OCI-LY3 (cell line): Measurements from ENCODE around the gene SYT1.

Source experiments
- H2AFZ ChIP-seq: fragments of 200-600, 300-600 bp; shearing (Covaris generic); 2 replicates; pipeline ENCODE4 v1.6.0; 2014; ENCODE audit warnings: antibody characterized with exemption, low read depth, low read length
- H3K27ac ChIP-seq: fragments of 200-600, 300-600 bp; sonication (generic); 2 replicates; pipeline ENCODE4 v1.5.1; 2014; ENCODE audit warnings: mild to moderate bottlenecking, low read length, moderate library complexity, mixed read lengths
- H3K27me3 ChIP-seq: fragments of 200-600, 300-600 bp; sonication (generic); 2 replicates; pipeline ENCODE4 v1.6.1; 2014; ENCODE audit warnings: low read depth, low read length, mixed read lengths
- H3K36me3 ChIP-seq: fragments of 200-600, 300-600 bp; sonication (generic); replicated peaks from 2 replicates; pipeline ENCODE3; 2014; ENCODE audit warnings: low read depth, low read length, mixed read lengths
- H3K4me1 ChIP-seq: fragments of 300-600, 200-600 bp; sonication (generic); 2 replicates; pipeline ENCODE4 v1.6.1; 2014; ENCODE audit warnings: low read length, mixed read lengths
- H3K4me2 ChIP-seq: fragments of 200-600, 300-600 bp; sonication (generic); 2 replicates; pipeline ENCODE4 v1.6.1; 2014; ENCODE audit warnings: low read length, mixed read lengths
- H3K4me3 ChIP-seq: fragments of 300-600, 200-600 bp; sonication (generic); 2 replicates; pipeline ENCODE4 v1.5.1; 2014; ENCODE audit warnings: antibody characterized with exemption, mild to moderate bottlenecking, low read length, moderate library complexity
- H3K79me2 ChIP-seq: fragments of 300-600, 200-600 bp; shearing (Covaris generic); 2 replicates; pipeline ENCODE4 v1.6.1; 2014; ENCODE audit warnings: mild to moderate bottlenecking, low read length, mixed read lengths
- H3K9ac ChIP-seq: fragments of 300-600, 200-600 bp; shearing (Covaris generic); 2 replicates; pipeline ENCODE4 v1.6.0; 2014; ENCODE audit warnings: mild to moderate bottlenecking, low read length, moderate library complexity
- H3K9me3 ChIP-seq: fragments of 200-600, 300-600 bp; shearing (Covaris generic); 2 replicates; pipeline ENCODE4 v1.6.1; 2014; ENCODE audit warnings: low read length, mixed read lengths; ENCODE audit not compliant: insufficient read depth
- H4K20me1 ChIP-seq: fragments of 200-600, 300-600 bp; sonication (generic); 2 replicates; pipeline ENCODE4 v1.6.1; 2016; ENCODE audit warnings: low read length, mixed read lengths; ENCODE audit not compliant: insufficient read depth
- EZH2phosphoT487 ChIP-seq: fragments of 200-600 bp; shearing (Covaris generic); IDR thresholded peaks from 2 replicates; pipeline ENCODE4 v1.6.1; 2018; ENCODE audit warnings: antibody characterized with exemption, mixed run types, low read depth
- TF ChIP-seq, protein P1 (sequence below): fragments of 200-600, 300-600 bp; sonication (generic); IDR thresholded peaks from 2 replicates; pipeline ENCODE4 v1.5.1; 2014; ENCODE audit warnings: antibody characterized with exemption, low read length, low read depth

SYT1 gene

DNA sequence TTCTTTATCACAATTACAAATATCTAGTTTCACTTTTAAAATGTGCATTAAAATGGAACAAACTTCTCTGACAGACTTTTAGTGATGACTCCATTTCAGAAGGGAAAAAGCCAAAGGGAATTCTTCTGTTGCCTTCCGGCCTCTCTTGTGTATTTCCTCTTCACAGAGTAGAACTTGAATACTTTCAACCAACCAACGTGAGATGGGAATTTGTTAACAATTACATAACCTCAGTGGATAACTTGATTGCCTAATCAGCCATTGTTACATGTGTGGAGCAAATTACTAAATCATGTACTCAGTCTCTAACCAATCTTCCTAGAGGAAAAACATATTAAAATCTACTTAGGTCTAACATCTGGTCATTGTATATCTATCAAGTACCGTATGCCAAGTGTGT, 291.1 kb downstream of the SYT1 start:
- no peak overlapping the region for H3K9ac ChIP-seq

DNA sequence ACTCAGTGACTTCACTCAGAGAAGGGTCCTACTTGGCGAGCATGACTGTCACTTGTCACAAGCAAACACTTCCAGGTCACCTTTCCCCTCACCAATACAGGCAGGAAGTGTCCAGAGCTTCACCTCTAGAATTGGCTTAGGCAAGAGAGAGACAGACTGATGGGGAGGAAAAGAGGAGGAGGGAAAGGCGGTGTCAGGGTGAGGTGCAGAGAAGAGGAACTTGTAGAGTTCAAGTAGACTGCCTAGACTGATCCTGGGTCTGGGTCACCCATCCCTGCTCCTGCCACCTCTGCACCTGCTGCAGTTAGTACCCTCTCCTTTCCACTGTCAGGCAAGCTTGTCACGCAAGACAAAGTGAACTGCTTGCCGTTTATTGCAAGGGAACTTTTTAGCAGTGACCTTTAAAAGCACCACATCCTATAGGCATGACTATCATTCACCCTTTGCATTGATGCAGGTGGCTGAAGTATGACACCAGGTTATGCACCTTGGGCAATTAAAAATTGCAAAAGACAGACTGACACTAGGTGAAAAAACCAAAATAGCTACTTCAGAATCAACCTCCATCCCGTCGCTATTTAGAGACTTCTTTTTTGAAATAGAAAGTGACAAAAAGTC, 292.4 kb downstream of the SYT1 start:
- peak overlapping the region; percentile 33; the same call in 1 of the 2 replicates for H3K4me2 ChIP-seq
- TF ChIP-seq, protein P1, sequence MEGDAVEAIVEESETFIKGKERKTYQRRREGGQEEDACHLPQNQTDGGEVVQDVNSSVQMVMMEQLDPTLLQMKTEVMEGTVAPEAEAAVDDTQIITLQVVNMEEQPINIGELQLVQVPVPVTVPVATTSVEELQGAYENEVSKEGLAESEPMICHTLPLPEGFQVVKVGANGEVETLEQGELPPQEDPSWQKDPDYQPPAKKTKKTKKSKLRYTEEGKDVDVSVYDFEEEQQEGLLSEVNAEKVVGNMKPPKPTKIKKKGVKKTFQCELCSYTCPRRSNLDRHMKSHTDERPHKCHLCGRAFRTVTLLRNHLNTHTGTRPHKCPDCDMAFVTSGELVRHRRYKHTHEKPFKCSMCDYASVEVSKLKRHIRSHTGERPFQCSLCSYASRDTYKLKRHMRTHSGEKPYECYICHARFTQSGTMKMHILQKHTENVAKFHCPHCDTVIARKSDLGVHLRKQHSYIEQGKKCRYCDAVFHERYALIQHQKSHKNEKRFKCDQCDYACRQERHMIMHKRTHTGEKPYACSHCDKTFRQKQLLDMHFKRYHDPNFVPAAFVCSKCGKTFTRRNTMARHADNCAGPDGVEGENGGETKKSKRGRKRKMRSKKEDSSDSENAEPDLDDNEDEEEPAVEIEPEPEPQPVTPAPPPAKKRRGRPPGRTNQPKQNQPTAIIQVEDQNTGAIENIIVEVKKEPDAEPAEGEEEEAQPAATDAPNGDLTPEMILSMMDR, result no peak
- no peak for TF ChIP-seq EZH2phosphoT487
- no peaks in the 10 kb centered on the region for H3K79me2 ChIP-seq
- no peak overlapping the region for H3K9ac ChIP-seq
- no peaks in the 10 kb centered on the region for H4K20me1 ChIP-seq
- H3K36me3 ChIP-seq, result no peaks in the 10 kb centered on the region
- no peak overlapping the region for H3K27ac ChIP-seq
- H3K9me3 ChIP-seq, result no peaks in the 10 kb centered on the region
- H3K4me1 ChIP-seq, result peaks cover 12% of the 10 kb centered on the region
- H2AFZ ChIP-seq, result peak overlapping the region; percentile 68; the same call in 1 of the 2 replicates
- H3K27me3 ChIP-seq, result no peaks in the 10 kb centered on the region
- H3K4me3 ChIP-seq, result no peak overlapping the region

More for the DNA sequence above, 291.1 kb downstream of the SYT1 start:
- Histone ChIP-seq H3K4me2 (no peak overlapping the region), H3K27me3 (no peaks in the 10 kb centered on the region), H3K9me3 (no peaks in the 10 kb centered on the region), H2AFZ (no peak overlapping the region), H4K20me1 (no peaks in the 10 kb centered on the region), H3K4me1 (peaks cover 8% of the 10 kb centered on the region), H3K79me2 (no peaks in the 10 kb centered on the region), H3K36me3 (no peaks in the 10 kb centered on the region), H3K27ac (no peak overlapping the region), H3K4me3 (no peak overlapping the region)
- no peak for TF ChIP-seq EZH2phosphoT487
- TF ChIP-seq, protein P1, result no peak

DNA sequence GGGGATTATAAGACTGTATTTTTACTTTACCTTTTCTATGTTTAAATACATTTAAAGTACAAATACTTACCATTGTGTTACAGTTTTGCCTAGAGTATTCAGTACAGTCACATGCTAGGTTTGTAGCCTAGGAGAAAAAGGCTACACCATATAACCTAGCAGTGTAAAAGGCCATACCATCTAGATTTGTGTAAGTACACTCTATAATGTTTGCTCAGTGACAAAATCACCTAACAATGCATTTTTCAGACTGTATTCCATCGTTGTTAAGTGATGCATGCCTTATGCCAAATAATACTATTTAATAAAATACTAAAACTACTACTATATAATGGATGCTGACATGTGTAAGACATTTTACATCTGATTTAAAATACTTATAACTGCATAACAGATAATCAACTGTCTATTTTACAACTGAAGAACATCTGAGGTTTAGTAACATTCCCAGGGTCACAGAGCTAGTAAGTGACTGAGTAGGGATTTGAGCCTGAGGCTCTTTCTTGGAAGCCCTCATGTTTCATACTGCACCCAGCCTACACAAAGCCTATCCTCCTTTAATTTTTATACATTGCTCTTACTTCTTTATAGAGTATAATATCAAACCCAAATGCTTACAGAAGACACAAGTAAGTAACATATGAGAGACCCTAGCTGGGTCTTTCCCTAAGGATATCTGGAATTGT, 296.8 kb downstream of the SYT1 start:
- Histone ChIP-seq H3K79me2 (no peaks in the 10 kb centered on the region), H3K4me1 (peaks cover 26% of the 10 kb centered on the region), H3K9ac (no peak overlapping the region), H3K27me3 (no peaks in the 10 kb centered on the region), H3K36me3 (no peaks in the 10 kb centered on the region), H3K9me3 (no peaks in the 10 kb centered on the region), H3K4me3 (no peak overlapping the region), H3K4me2 (no peak overlapping the region), H2AFZ (no peak overlapping the region), H3K27ac (no peak overlapping the region), H4K20me1 (no peaks in the 10 kb centered on the region)
- TF ChIP-seq, protein P1, result no peak
- no peak for TF ChIP-seq EZH2phosphoT487

DNA sequence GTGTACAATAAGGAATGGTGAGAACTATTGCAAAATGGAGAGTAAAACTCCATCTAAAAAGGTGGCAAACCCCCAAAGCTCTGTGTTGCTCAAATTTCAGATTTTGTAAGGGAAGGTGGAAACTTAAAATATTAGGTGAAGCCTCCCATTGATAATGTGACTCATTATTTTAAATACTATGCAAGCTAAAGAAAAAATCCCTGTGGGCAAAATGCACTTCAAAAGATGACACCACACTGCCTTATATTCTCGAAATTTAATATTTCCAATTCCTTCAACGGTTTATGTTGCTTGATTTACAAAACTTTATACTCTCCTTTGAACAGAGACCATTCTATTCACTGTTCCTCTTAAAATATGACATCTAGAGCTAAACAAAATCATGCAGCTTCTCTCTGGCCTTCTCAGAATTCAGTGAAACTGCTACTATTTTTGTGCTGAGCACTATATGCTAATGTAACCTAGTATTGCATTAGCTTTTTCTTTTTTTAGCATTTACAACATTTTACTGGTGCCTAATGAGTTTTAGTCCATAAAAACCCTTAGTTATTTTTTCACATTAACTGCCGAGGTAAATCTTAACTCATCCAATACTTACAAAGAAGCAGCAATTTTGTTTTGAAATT, 297.7 kb downstream of the SYT1 start:
- H3K79me2 ChIP-seq, result no peaks in the 10 kb centered on the region
- peak overlapping the region; percentile 23; the same call in 1 of the 2 replicates for H3K4me2 ChIP-seq
- no peak overlapping the region; the same call in 1 of the 2 replicates for H3K27ac ChIP-seq
- no peak overlapping the region for H3K9ac ChIP-seq
- peaks cover 20% of the 10 kb centered on the region for H3K4me1 ChIP-seq
- TF ChIP-seq EZH2phosphoT487, result no peak
- TF ChIP-seq, protein P1, result no peak
- no peaks in the 10 kb centered on the region for H3K36me3 ChIP-seq
- H4K20me1 ChIP-seq, result no peaks in the 10 kb centered on the region
- 0 out of 2 replicates have a peak overlapping the region, but pooled peaks have one; percentile 16 for H2AFZ ChIP-seq
- no peaks in the 10 kb centered on the region for H3K27me3 ChIP-seq
- no peaks in the 10 kb centered on the region for H3K9me3 ChIP-seq
- no peak overlapping the region for H3K4me3 ChIP-seq
